ENCODE measurements around the gene C1RL.

DNA sequence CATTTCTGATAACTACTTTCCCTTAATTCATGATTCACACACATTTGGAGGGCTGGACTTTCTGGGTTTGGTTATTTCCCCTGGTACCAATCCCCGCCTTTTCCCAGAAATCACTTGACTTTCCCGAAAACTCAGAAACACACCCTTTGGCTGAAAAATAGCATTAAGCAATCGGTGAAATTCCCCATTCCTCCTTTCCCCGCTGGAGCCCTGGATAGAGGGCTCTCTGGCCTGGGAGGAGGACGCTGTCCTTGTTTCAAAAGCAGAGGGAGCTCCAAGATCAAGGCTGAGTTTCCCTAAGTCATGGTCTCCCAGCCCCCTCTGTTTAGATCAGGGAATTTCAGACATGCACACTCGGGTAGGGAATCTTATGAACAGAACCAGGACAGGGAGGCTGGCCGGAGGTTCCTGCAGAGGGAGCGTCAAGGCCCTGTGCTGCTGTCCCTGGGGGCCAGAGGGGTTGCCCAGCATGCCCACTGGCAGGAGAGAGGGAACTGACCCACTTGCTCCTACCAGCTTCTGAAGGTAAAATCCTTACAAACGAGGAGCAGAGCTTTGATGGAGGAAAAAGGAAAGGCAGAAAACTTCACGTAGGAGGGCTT lies 48.6 kb downstream of the C1RL start, which contains the start of gene C1S:
- TF ChIP-seq, protein P1, sequence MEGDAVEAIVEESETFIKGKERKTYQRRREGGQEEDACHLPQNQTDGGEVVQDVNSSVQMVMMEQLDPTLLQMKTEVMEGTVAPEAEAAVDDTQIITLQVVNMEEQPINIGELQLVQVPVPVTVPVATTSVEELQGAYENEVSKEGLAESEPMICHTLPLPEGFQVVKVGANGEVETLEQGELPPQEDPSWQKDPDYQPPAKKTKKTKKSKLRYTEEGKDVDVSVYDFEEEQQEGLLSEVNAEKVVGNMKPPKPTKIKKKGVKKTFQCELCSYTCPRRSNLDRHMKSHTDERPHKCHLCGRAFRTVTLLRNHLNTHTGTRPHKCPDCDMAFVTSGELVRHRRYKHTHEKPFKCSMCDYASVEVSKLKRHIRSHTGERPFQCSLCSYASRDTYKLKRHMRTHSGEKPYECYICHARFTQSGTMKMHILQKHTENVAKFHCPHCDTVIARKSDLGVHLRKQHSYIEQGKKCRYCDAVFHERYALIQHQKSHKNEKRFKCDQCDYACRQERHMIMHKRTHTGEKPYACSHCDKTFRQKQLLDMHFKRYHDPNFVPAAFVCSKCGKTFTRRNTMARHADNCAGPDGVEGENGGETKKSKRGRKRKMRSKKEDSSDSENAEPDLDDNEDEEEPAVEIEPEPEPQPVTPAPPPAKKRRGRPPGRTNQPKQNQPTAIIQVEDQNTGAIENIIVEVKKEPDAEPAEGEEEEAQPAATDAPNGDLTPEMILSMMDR (IDR thresholded peaks at IDR 0.05; ENCODE audit: low read length), result no peak
- TF ChIP-seq EZH2 (IDR thresholded peaks at IDR 0.05; ENCODE audit: borderline replicate concordance, low read length), result no peak
